ENCODE results near the gene TUBB1. TPM values are rescaled to one million over a fixed set of nuclear protein-coding genes. Genes with fewer than 3 reads are reported as not detected.

Gene TUBB1
- total RNA-seq, 1 donor from 2014 or later: 0.19 TPM

DNA sequence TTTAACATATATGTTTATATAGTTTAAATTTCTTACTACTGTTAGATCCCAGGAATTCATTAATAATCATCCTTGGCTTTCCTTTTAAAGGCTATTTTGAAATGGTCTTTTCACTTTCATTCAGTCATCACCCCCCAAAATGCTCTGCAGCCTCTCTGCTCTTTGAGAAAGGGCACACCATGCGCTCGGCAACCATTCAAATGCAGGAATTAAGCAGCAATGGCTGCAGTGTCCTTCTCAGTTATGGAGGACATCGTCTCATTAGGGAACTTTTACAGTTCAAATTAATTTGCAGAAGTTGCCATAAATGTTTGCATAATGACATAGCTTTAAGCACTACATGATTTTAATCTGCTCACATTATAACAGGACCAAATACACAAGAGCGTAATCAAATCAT is 6.3 kb downstream of the TUBB1 start:
- peaks cover 14% of the 10 kb centered on the region for H3K36me3 Mint-ChIP-seq (ENCODE audit: insufficient read depth)

GRCh38 chr20:59026904-59027740 is 7.9 kb downstream of the TUBB1 start:
- no peak overlapping the region for H3K4me3 Mint-ChIP-seq (ENCODE audit: low read depth)
- peaks cover 22% of the 10 kb centered on the region for H3K4me1 Mint-ChIP-seq (ENCODE audit: low read depth)
- H3K27ac Mint-ChIP-seq: no peak overlapping the region
- no peaks in the 10 kb centered on the region for H3K9me3 Mint-ChIP-seq (ENCODE audit: low read depth)
- TF ChIP-seq, protein P1, sequence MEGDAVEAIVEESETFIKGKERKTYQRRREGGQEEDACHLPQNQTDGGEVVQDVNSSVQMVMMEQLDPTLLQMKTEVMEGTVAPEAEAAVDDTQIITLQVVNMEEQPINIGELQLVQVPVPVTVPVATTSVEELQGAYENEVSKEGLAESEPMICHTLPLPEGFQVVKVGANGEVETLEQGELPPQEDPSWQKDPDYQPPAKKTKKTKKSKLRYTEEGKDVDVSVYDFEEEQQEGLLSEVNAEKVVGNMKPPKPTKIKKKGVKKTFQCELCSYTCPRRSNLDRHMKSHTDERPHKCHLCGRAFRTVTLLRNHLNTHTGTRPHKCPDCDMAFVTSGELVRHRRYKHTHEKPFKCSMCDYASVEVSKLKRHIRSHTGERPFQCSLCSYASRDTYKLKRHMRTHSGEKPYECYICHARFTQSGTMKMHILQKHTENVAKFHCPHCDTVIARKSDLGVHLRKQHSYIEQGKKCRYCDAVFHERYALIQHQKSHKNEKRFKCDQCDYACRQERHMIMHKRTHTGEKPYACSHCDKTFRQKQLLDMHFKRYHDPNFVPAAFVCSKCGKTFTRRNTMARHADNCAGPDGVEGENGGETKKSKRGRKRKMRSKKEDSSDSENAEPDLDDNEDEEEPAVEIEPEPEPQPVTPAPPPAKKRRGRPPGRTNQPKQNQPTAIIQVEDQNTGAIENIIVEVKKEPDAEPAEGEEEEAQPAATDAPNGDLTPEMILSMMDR (IDR thresholded peaks at IDR 0.05; ENCODE audit: unreplicated experiment): no peak
- no peaks in the 10 kb centered on the region for H3K27me3 Mint-ChIP-seq
- H3K36me3 Mint-ChIP-seq (ENCODE audit: insufficient read depth): peaks cover 14% of the 10 kb centered on the region
- DNase-seq (ENCODE audit: low spot score, unreplicated experiment): no peak

More for the DNA sequence above, 6.3 kb downstream of the TUBB1 start:
- Mint-ChIP-seq H3K9me3 (ENCODE audit: low read depth) (no peaks in the 10 kb centered on the region), H3K4me1 (ENCODE audit: low read depth) (peaks cover 16% of the 10 kb centered on the region), H3K27ac (no peak overlapping the region), H3K4me3 (ENCODE audit: low read depth) (no peak overlapping the region), H3K27me3 (no peaks in the 10 kb centered on the region)
- TF ChIP-seq, protein P1 (IDR thresholded peaks at IDR 0.05; ENCODE audit: unreplicated experiment): no peak
- no peak for DNase-seq (ENCODE audit: low spot score, unreplicated experiment)

GRCh38 chr20:59027741-59028320 is 8.6 kb downstream of the TUBB1 start:
- DNase-seq (ENCODE audit: low spot score, unreplicated experiment): no peak
- Mint-ChIP-seq H3K4me3 (ENCODE audit: low read depth) (no peak overlapping the region), H3K4me1 (ENCODE audit: low read depth) (peaks cover 24% of the 10 kb centered on the region), H3K36me3 (ENCODE audit: insufficient read depth) (peaks cover 12% of the 10 kb centered on the region), H3K27ac (no peak overlapping the region), H3K9me3 (ENCODE audit: low read depth) (no peaks in the 10 kb centered on the region), H3K27me3 (no peaks in the 10 kb centered on the region)
- TF ChIP-seq, protein P1 (IDR thresholded peaks at IDR 0.05; ENCODE audit: unreplicated experiment): no peak

- no peak for DNase-seq (ENCODE audit: low spot score, unreplicated experiment)
- no peaks in the 10 kb centered on the region for H3K9me3 Mint-ChIP-seq (ENCODE audit: low read depth)
- H3K27ac Mint-ChIP-seq: peak overlapping the region; percentile 34
- peak overlapping the region; percentile 36 for H3K4me3 Mint-ChIP-seq (ENCODE audit: low read depth)
- H3K27me3 Mint-ChIP-seq: no peaks in the 10 kb centered on the region
- H3K4me1 Mint-ChIP-seq (ENCODE audit: low read depth): peaks cover 24% of the 10 kb centered on the region
- TF ChIP-seq, protein P1 (IDR thresholded peaks at IDR 0.05; ENCODE audit: unreplicated experiment): no peak
- H3K36me3 Mint-ChIP-seq (ENCODE audit: insufficient read depth): peaks cover 10% of the 10 kb centered on the region
Observed at GRCh38 chr20:59028812-59029211, 9.6 kb downstream of the TUBB1 start.

GRCh38 chr20:59030911-59031563 is 11.8 kb downstream of the TUBB1 start:
- Mint-ChIP-seq H3K27me3 (no peaks in the 10 kb centered on the region), H3K36me3 (ENCODE audit: insufficient read depth) (peaks cover 15% of the 10 kb centered on the region), H3K27ac (peak overlapping the region; percentile 74), H3K9me3 (ENCODE audit: low read depth) (no peaks in the 10 kb centered on the region), H3K4me3 (ENCODE audit: low read depth) (peak overlapping the region; percentile 93), H3K4me1 (ENCODE audit: low read depth) (peaks cover 24% of the 10 kb centered on the region)
- DNase-seq (ENCODE audit: low spot score, unreplicated experiment): no peak
- TF ChIP-seq, protein P1 (IDR thresholded peaks at IDR 0.05; ENCODE audit: unreplicated experiment): no peak

Measured in progenitor cell of endocrine pancreas (in vitro differentiated cells).